SK-N-MC (cell line): ENCODE results near the gene ZNF827.

Experiments
- EZH2 ChIP-seq: fragments of 200-600 bp; sonication (generic); IDR thresholded peaks from one replicate; pipeline ENCODE4 v1.6.1; 2017; ENCODE audit warnings: antibody characterized with exemption
- FOXP2 ChIP-seq: optimal IDR thresholded peaks from 2 replicates; pipeline ENCODE3; 2011; ENCODE audit warnings: mild to moderate bottlenecking, moderate library complexity; ENCODE audit not compliant: insufficient read depth; ENCODE audit errors: extremely low read length, control extremely low read depth
- POLR2AphosphoS5 ChIP-seq: IDR thresholded peaks from 2 replicates; pipeline ENCODE4 v1.6.1; 2012; ENCODE audit warnings: mild to moderate bottlenecking, low read depth, low read length, borderline replicate concordance

DNA sequence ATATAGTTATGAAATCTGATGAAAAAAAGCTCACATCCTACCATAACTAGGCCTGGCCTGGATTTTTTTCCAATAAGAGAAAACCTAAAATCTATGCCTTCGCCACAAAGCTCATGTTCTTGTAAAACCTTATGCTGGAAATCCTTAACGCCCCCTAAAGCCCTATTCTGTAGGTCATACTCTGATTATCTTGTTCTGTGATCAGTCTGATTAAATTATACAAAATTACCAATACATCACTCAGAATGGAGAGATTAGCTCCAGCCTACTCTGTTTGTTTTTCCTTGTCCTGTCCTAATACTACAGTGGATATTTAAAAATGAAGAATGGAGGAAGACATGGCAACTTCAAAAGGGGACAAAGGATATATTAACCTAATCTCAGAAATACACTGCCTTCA is 7.2 kb downstream of the ZNF827 start:
- TF ChIP-seq POLR2AphosphoS5 (no peak), EZH2 (no peak), FOXP2 (no peak)
